H9 (cell line): ENCODE data around the gene TMPRSS6. TPM values are rescaled to one million over a fixed set of nuclear protein-coding genes. Genes with fewer than 3 reads are reported as not detected.

Source experiments
- DNase-seq: peaks from one replicate; pipeline ENCODE4 v3.0.0-alpha.2; 2017
- H2AFZ ChIP-seq: one replicate; pipeline ENCODE4 v1.6.1; 2013; ENCODE audit warnings: mild to moderate bottlenecking, low read length, control low read depth, moderate library complexity
- H2AK5ac ChIP-seq: 2 replicates; pipeline ENCODE4 v1.6.1; 2013; ENCODE audit warnings: low read length, control low read depth, mixed read lengths; ENCODE audit not compliant: insufficient read length
- H2BK120ac ChIP-seq: one replicate; pipeline ENCODE4 v1.6.1; 2013; ENCODE audit warnings: low read depth, mild to moderate bottlenecking, low read length, control low read depth, inconsistent platforms; ENCODE audit not compliant: poor library complexity, severe bottlenecking
- H2BK12ac ChIP-seq: 2 replicates; pipeline ENCODE4 v1.6.1; 2013; ENCODE audit warnings: low read length, control low read depth, mixed read lengths, low read depth; ENCODE audit not compliant: insufficient read length
- H2BK15ac ChIP-seq: 2 replicates; pipeline ENCODE4 v1.6.1; 2013; ENCODE audit warnings: low read depth, low read length, control low read depth
- H2BK20ac ChIP-seq: one replicate; pipeline ENCODE4 v1.6.1; 2013; ENCODE audit warnings: low read depth, mild to moderate bottlenecking, low read length, control low read depth, inconsistent platforms; ENCODE audit not compliant: poor library complexity, severe bottlenecking
- H2BK5ac ChIP-seq: 2 replicates; pipeline ENCODE4 v1.6.1; 2013; ENCODE audit warnings: low read length, control low read depth, mixed read lengths; ENCODE audit not compliant: insufficient read length
- H3K14ac ChIP-seq: 2 replicates; pipeline ENCODE4 v1.6.1; 2013; ENCODE audit warnings: low read length, control low read depth; ENCODE audit not compliant: insufficient read depth
- H3K18ac ChIP-seq: 2 replicates; pipeline ENCODE4 v1.6.1; 2013; ENCODE audit warnings: low read depth, mild to moderate bottlenecking, mixed read lengths, low read length, control low read depth; ENCODE audit not compliant: insufficient read length
- H3K23ac ChIP-seq: 2 replicates; pipeline ENCODE4 v1.6.1; 2013; ENCODE audit warnings: low read length, control low read depth, mixed read lengths, low read depth; ENCODE audit not compliant: insufficient read length
- H3K23me2 ChIP-seq: 2 replicates; pipeline ENCODE4 v1.6.1; 2013; ENCODE audit warnings: low read depth, mild to moderate bottlenecking, mixed read lengths, low read length, control low read depth; ENCODE audit not compliant: insufficient read length, poor library complexity, severe bottlenecking
- H3K27ac ChIP-seq: 2 replicates; pipeline ENCODE4 v1.5.1; 2013; ENCODE audit warnings: low read length, control low read depth, mixed read lengths, low read depth; ENCODE audit not compliant: insufficient read length
- H3K27me3 ChIP-seq: 2 replicates; pipeline ENCODE4 v1.6.1; 2013; ENCODE audit warnings: low read length, control low read depth, inconsistent platforms; ENCODE audit not compliant: insufficient read depth
- H3K4ac ChIP-seq: 2 replicates; pipeline ENCODE4 v1.6.1; 2013; ENCODE audit warnings: low read depth, mild to moderate bottlenecking, control low read depth, inconsistent platforms, low read length, moderate library complexity
- H3K4me1 ChIP-seq: 2 replicates; pipeline ENCODE4 v1.6.1; 2013; ENCODE audit warnings: low read length, control low read depth, inconsistent platforms; ENCODE audit not compliant: insufficient read depth
- H3K4me2 ChIP-seq: 2 replicates; pipeline ENCODE4 v1.6.1; 2013; ENCODE audit warnings: low read length, control low read depth, mixed read lengths; ENCODE audit not compliant: insufficient read length, insufficient read depth
- H3K56ac ChIP-seq: 2 replicates; pipeline ENCODE4 v1.6.1; 2013; ENCODE audit warnings: low read depth, mild to moderate bottlenecking, mixed read lengths, low read length, control low read depth; ENCODE audit not compliant: insufficient read length
- H3K79me1 ChIP-seq: 2 replicates; pipeline ENCODE4 v1.6.1; 2013; ENCODE audit warnings: low read depth, mild to moderate bottlenecking, moderate library complexity, low read length, control low read depth, inconsistent platforms; ENCODE audit not compliant: insufficient read depth, poor library complexity, severe bottlenecking
- H3K79me2 ChIP-seq: 2 replicates; pipeline ENCODE4 v1.6.1; 2013; ENCODE audit warnings: low read length, control low read depth, inconsistent platforms; ENCODE audit not compliant: insufficient read depth
- H3K9ac ChIP-seq: 2 replicates; pipeline ENCODE4 v1.6.1; 2013; ENCODE audit warnings: low read length, control low read depth, mixed read lengths; ENCODE audit not compliant: insufficient read length; ENCODE audit errors: extremely low read depth
- H3K9me3 ChIP-seq: one replicate; pipeline ENCODE4 v1.6.1; 2013; ENCODE audit warnings: low read depth, low read length, inconsistent platforms; ENCODE audit not compliant: control insufficient read depth
- H3T11ph ChIP-seq: one replicate; pipeline ENCODE4 v1.6.1; 2013; ENCODE audit warnings: mild to moderate bottlenecking, low read length, control low read depth, inconsistent platforms
- H4K20me1 ChIP-seq: one replicate; pipeline ENCODE4 v1.6.1; 2013; ENCODE audit not compliant: control insufficient read depth, insufficient read length, insufficient read depth
- H4K5ac ChIP-seq: 2 replicates; pipeline ENCODE4 v1.6.1; 2013; ENCODE audit warnings: low read depth, mild to moderate bottlenecking, mixed read lengths, low read length, control low read depth; ENCODE audit not compliant: insufficient read length
- H4K8ac ChIP-seq: replicated peaks from 2 replicates; pipeline ENCODE4 v1.6.1; 2013; ENCODE audit warnings: low read length, control low read depth, mixed read lengths, low read depth; ENCODE audit not compliant: insufficient read length
- H4K91ac ChIP-seq: 2 replicates; pipeline ENCODE4 v1.6.1; 2013; ENCODE audit warnings: low read depth, mild to moderate bottlenecking, moderate library complexity, mixed read lengths, low read length, control low read depth; ENCODE audit not compliant: insufficient read length
- H3K27ac Mint-ChIP-seq, 3 experiments: 2 replicates in 2 of 3; 3 replicates in 1 of 3; pipeline ENCODE4 v1.8.0; 2020 to 2021; ENCODE audit warnings: mixed read lengths in 3 of 3, mild to moderate bottlenecking in 1 of 3, moderate library complexity in 1 of 3
- H3K27me3 Mint-ChIP-seq: 2 replicates; pipeline ENCODE4 v1.8.0; 2021; ENCODE audit warnings: low read depth, mild to moderate bottlenecking, moderate library complexity, mixed read lengths
- H3K36me3 Mint-ChIP-seq, 3 experiments: 2 replicates in 2 of 3; 3 replicates in 1 of 3; pipeline ENCODE4 v1.8.0; 2020 to 2021; ENCODE audit warnings: low read depth in 3 of 3, mixed read lengths in 3 of 3; ENCODE audit not compliant: insufficient read depth in 1 of 3
- H3K4me1 Mint-ChIP-seq, 2 experiments: 2 replicates each; pipeline ENCODE4 v1.8.0; 2020; ENCODE audit warnings: mixed read lengths in 2 of 2
- H3K4me3 Mint-ChIP-seq, 2 experiments: 2 replicates in 1 of 2; 3 replicates in 1 of 2; pipeline ENCODE4 v1.8.0; 2020 to 2021; ENCODE audit warnings: mild to moderate bottlenecking in 2 of 2, mixed read lengths in 2 of 2, moderate library complexity in 1 of 2
- H3K9me3 Mint-ChIP-seq, 2 experiments: 2 replicates in 1 of 2; 3 replicates in 1 of 2; pipeline ENCODE4 v1.8.0; 2020; ENCODE audit warnings: mild to moderate bottlenecking in 2 of 2, mixed read lengths in 2 of 2, moderate library complexity in 1 of 2
- CTCF ChIP-seq: fragments of 200-600 bp; sonication (generic); conservative IDR thresholded peaks from 3 replicates; pipeline ENCODE4 v1.8.0; 2021; ENCODE audit warnings: antibody characterized with exemption, mild to moderate bottlenecking
- WGBS: extraction: QIAGEN DNeasy Blood & Tissue Kit; methylation state at CpG from one replicate; pipeline ENCODE4 v1.1.7; 2013; ENCODE audit warnings: missing lambda C conversion rate, low lambda C conversion rate, mixed read lengths; ENCODE audit not compliant: insufficient read length; ENCODE audit errors: extremely low coverage; 5-methylcytosine and 5-hydroxymethylcytosine counted together
- total RNA-seq: library from RNA; stranded (reverse); gene quantifications from 2 replicates; pipeline ENCODE4 v1.2.1, GENCODE V29; 2021

TMPRSS6 gene
- total RNA-seq, 1 experiment from 2014 or later = not detected

- peaks cover 4 to 14% of the 10 kb centered on the region in 2 experiments for H3K4me1 Mint-ChIP-seq
- no peak overlapping the region for H3K18ac ChIP-seq
- no peak overlapping the region for H2BK120ac ChIP-seq
- H2BK5ac ChIP-seq = no peak overlapping the region
- no peak overlapping the region for H2BK15ac ChIP-seq
- no peak overlapping the region for H3K9ac ChIP-seq
- no CpG with 5 or more reads among the region's 2 CpGs for WGBS
- no peak overlapping the region for H3K27ac ChIP-seq
- no peak for DNase-seq
- no peaks in the 10 kb centered on the region; the same call in 1 of the 2 replicates for H3K27me3 ChIP-seq
- no peaks in the 10 kb centered on the region for H3K79me2 ChIP-seq
- H4K20me1 ChIP-seq = no peaks in the 10 kb centered on the region
- no peaks in the 10 kb centered on the region; a peak in 1 of 5 replicates for H3K9me3 Mint-ChIP-seq
- H3K4ac ChIP-seq = no peak overlapping the region
- H3K79me1 ChIP-seq = no peaks in the 10 kb centered on the region
- H3T11ph ChIP-seq = no peak overlapping the region
- H3K4me3 Mint-ChIP-seq = no peak overlapping the region
- H2AK5ac ChIP-seq = no peak overlapping the region
- H3K9me3 ChIP-seq = no peaks in the 10 kb centered on the region
- H2AFZ ChIP-seq = no peak overlapping the region
- no peak overlapping the region for H4K91ac ChIP-seq
- no peak overlapping the region for H3K4me2 ChIP-seq
- no peak overlapping the region for H3K14ac ChIP-seq
- no peak for TF ChIP-seq CTCF
- H3K23ac ChIP-seq = no peak overlapping the region
- peaks cover 0 to 10% (median 0%) of the 10 kb centered on the region in 3 experiments; a peak in 3 of 7 replicates for H3K36me3 Mint-ChIP-seq
- H3K56ac ChIP-seq = no peak overlapping the region
- H3K27me3 Mint-ChIP-seq = peaks cover 28% of the 10 kb centered on the region
- H3K23me2 ChIP-seq = peaks cover 5% of the 10 kb centered on the region
- H2BK20ac ChIP-seq = no peak overlapping the region
- no peak overlapping the region for H3K27ac Mint-ChIP-seq
- H4K8ac ChIP-seq = no peak overlapping the region
- no peaks in the 10 kb centered on the region for H3K4me1 ChIP-seq
- H2BK12ac ChIP-seq = no peak overlapping the region
- no peak overlapping the region for H4K5ac ChIP-seq
Observed at GRCh38 chr22:37049224-37049623, 60.3 kb downstream of the TMPRSS6 start.
